BJ (cell line): Measurements from ENCODE around the gene ANO6. TPM values are rescaled to one million over a fixed set of nuclear protein-coding genes. Genes with fewer than 3 reads are reported as not detected.

ENCODE experiments used
- CTCF ChIA-PET: fragments of 350-600 bp; formaldehyde crosslinking; extraction: SDS; loops from one replicate; lab custom pipeline; 2021; ENCODE audit warnings: antibody characterized with exemption, inconsistent platforms; lab: Yijun Ruan, JAX
- POLR2A ChIA-PET: fragments of 300-600 bp; sonication (Branson Sonifier 250); formaldehyde crosslinking; extraction: SDS; loops from one replicate; lab custom pipeline; 2021; ENCODE audit warnings: antibody characterized with exemption; lab: Charles Lee
- DNase-seq: peaks from one replicate; pipeline ENCODE4 v3.0.0-alpha.2; 2011; ENCODE audit warnings: low read depth
- H3K27me3 ChIP-seq: 2 replicates; pipeline ENCODE4 v1.6.0; 2011; ENCODE audit warnings: low read length; ENCODE audit not compliant: control insufficient read depth, insufficient read depth
- H3K36me3 ChIP-seq: 2 replicates; pipeline ENCODE4 v1.5.1; 2011; ENCODE audit warnings: low read length; ENCODE audit not compliant: control insufficient read depth, insufficient read depth
- H3K4me3 ChIP-seq: 2 replicates; pipeline ENCODE4 v1.5.1; 2011; ENCODE audit warnings: low read depth, mild to moderate bottlenecking, control low read depth, low read length
- polyA plus RNA-seq: library from polyadenylated mRNA; depleted of rRNA; stranded (reverse); fragments of >200 nt; gene quantifications from 2 replicates; pipeline ENCODE4 v1.2.3, GENCODE V29; 2011
- TF ChIP-seq, protein P1 (sequence below): IDR thresholded peaks from 2 replicates; pipeline ENCODE4 v1.5.1; 2011; ENCODE audit warnings: low read depth, mild to moderate bottlenecking, control low read depth, inconsistent platforms, low read length, moderate library complexity; ENCODE audit not compliant: insufficient read depth

ANO6 gene
- polyA plus RNA-seq, 1 experiment = 45.8 TPM

DNA sequence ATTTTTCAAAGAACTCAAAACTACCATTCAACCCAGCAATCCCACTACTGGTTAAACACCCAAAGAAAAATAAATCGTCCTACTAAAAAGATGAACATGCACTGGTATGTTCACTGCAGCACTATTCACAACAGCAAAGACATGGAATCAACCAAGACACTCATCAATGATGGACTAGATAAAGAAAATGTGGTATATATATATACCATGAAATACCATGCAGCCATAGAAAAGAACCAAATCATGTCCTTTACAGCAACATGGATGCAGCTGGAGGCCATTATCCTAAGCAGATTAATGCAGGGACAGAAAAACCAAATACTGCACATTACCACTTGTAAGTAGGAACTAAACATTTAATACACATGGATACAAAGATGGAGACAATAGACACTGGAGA lies 3.8 kb upstream of the ANO6 start:
- TF ChIP-seq, protein P1, sequence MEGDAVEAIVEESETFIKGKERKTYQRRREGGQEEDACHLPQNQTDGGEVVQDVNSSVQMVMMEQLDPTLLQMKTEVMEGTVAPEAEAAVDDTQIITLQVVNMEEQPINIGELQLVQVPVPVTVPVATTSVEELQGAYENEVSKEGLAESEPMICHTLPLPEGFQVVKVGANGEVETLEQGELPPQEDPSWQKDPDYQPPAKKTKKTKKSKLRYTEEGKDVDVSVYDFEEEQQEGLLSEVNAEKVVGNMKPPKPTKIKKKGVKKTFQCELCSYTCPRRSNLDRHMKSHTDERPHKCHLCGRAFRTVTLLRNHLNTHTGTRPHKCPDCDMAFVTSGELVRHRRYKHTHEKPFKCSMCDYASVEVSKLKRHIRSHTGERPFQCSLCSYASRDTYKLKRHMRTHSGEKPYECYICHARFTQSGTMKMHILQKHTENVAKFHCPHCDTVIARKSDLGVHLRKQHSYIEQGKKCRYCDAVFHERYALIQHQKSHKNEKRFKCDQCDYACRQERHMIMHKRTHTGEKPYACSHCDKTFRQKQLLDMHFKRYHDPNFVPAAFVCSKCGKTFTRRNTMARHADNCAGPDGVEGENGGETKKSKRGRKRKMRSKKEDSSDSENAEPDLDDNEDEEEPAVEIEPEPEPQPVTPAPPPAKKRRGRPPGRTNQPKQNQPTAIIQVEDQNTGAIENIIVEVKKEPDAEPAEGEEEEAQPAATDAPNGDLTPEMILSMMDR = no peak
- POLR2A ChIA-PET = no interaction called here
- DNase-seq = no peak
- no peaks in the 10 kb centered on the region for H3K27me3 ChIP-seq
- no peaks in the 10 kb centered on the region for H3K36me3 ChIP-seq
- no peak overlapping the region for H3K4me3 ChIP-seq
- CTCF ChIA-PET = interaction anchor here (1.2 to 1.4 kb wide), 2 partner anchors 8 to 29 kb away, joined by 3 read pairs; no protein-coding TSS in a partner anchor

DNA sequence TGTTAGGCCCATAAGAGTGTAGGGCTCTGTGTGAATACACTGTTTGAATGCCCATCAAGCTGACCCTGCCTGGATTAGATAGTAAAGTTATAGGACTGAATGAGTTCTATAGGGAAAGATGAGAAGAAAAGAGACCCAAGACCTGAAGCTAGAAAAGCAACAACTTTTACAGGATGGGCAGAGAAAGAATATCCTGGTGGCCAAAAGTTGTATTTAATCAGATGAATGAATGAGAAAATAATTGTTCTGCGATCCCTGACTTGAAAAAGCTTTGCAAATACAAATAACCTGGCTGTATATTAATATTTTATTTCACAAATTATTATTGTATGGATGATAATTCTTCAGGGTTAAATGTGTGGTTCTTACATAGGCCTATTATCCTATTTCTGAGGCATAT lies 2.8 kb upstream of the ANO6 start:
- TF ChIP-seq, protein P1 = no peak
- no peaks in the 10 kb centered on the region for H3K27me3 ChIP-seq
- ChIA-PET CTCF (interaction anchor here (0.7 to 1.6 kb wide), 6 partner anchors 9 to 175 kb away, joined by 3 read pairs; no protein-coding TSS in a partner anchor), POLR2A (no interaction called here)
- H3K4me3 ChIP-seq = no peak overlapping the region
- no peaks in the 10 kb centered on the region for H3K36me3 ChIP-seq
- DNase-seq = no peak

DNA sequence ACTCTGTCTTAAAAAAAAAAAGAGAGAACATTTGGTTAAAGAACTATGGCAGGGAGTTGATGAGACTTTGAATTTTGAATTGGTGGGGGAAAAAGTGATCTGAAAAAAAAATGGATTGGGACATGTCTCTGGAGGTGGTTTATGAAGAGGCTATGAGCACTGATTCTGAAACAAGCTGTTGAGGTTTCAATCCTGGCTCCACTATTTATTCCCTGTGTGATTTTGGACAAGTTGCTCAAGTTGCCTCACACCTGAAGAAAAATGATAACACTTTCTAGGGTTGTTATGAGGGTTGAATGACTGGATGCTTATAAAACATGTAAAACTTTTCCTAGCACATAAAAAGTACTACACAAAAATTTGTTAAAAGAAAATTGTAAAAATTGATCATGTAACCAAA lies 1.8 kb upstream of the ANO6 start:
- no peaks in the 10 kb centered on the region for H3K27me3 ChIP-seq
- DNase-seq = no peak
- H3K4me3 ChIP-seq = no peak overlapping the region
- CTCF ChIA-PET = interaction anchor here (1.2 to 2.0 kb wide), 4 partner anchors 15 to 174 kb away, joined by 3 to 7 read pairs (median 3); no protein-coding TSS in a partner anchor
- H3K36me3 ChIP-seq = no peaks in the 10 kb centered on the region
- POLR2A ChIA-PET = interaction anchor here (0.6 kb wide), 1 partner anchor 1422 kb away, joined by 4 read pairs; no protein-coding TSS in a partner anchor
- TF ChIP-seq, protein P1 = no peak

DNA sequence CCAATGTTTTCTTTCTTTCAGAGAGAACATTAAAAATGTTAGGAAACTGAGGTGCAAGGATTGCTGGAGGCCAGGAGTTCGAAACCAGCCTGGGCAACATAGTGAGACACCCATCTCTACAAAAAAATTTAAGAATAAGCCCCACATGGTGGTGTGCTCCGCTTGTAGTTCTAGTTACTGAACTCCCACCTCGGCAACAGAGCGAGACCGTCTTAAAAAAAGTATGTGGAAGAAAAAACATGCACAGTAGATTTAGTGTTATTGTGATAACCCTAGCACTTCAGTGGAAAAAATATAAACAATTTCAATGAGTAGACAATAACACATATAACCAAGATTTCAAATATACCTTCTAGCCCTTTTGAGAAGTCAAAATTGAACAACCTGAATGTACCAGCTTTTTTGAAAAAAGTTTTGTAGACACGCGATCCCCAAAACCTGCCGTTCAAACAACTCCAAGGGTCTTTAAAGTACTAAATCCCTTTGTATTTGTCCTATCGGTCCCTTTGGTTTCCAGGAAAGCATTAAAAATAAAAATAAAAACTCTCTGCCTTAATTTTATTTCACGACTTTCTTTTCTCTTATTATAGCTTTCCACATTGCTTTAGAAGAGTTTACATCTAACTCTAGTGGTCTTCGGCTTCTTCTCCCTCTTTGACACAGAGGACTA lies 1.0 kb upstream of the ANO6 start:
- POLR2A ChIA-PET = no interaction called here
- Histone ChIP-seq H3K36me3 (no peaks in the 10 kb centered on the region), H3K4me3 (peak overlapping the region; percentile 82), H3K27me3 (no peaks in the 10 kb centered on the region)
- TF ChIP-seq, protein P1 = 0 out of 2 replicates have a peak, but pooled peaks have one; percentile 4
- DNase-seq = no peak
- CTCF ChIA-PET = interaction anchor here (1.0 to 2.0 kb wide), 13 partner anchors 10 to 514 kb away, joined by 3 to 15 read pairs (median 4); partner anchors contain the start of gene ARID2

DNA sequence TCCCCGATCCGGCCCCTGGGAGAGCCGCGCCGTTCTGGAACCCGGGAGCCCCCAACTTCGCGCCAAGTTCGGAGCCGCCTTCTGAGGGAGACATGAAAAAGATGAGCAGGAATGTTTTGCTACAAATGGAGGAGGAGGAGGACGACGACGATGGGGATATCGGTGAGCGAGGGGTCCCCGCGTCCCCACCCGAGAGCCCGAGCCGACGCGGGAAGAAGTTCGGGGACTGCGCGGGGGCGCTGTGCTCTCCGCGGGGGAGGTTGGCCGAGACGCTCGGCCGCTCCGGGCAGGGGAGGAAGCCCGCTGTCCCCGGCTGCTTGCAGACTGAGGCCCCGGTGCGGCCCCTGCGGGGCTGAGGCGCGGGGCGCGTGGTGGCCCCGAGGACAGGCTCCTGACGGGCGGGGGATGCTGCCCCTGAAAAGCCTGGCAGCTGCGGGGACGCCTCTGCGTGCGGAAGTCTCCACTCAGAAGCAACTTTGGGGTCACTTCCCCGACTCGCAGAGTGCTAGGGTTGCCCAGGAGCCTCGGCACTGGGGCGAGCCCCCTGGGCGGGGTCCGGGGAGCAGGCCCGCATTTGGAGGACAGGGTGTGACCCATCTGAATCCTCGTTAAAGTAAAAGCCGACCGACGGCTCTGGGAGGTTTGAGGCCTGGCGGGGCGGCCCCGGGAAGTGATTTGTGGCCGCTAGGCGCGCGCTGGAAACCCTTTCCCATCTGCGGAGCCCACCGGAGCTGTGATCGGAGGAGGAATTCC lies 511 bp downstream of the ANO6 start:
- peak overlapping the region; percentile 82 for H3K4me3 ChIP-seq
- CTCF ChIA-PET = interaction anchor here (0.6 to 2.0 kb wide), 13 partner anchors 13 to 526 kb away, joined by 3 to 15 read pairs (median 4); no protein-coding TSS in a partner anchor
- H3K36me3 ChIP-seq = no peaks in the 10 kb centered on the region
- TF ChIP-seq, protein P1 = peak; percentile 59
- POLR2A ChIA-PET = no interaction called here
- no peaks in the 10 kb centered on the region for H3K27me3 ChIP-seq
- DNase-seq = no peak
